H1 (cell line): Measurements from ENCODE around the gene SLC22A8. TPM values are rescaled to one million over a fixed set of nuclear protein-coding genes. Genes with fewer than 3 reads are reported as not detected.
A peak's percentile ranks its signal among the peaks of the same experiment; 100 is the strongest.

Experiments
- CTCF ChIA-PET: fragments of 300-600 bp; sonication (Branson Sonifier 250); formaldehyde crosslinking; loops from one replicate; lab custom pipeline; 2021; ENCODE audit not compliant: partially characterized antibody; lab: Charles Lee
- POLR2A ChIA-PET: fragments of 300-600 bp; sonication (Branson Sonifier 250); formaldehyde crosslinking; loops from one replicate; lab custom pipeline; 2021; ENCODE audit warnings: inconsistent platforms; ENCODE audit not compliant: partially characterized antibody; lab: Charles Lee
- DNase-seq, 2 experiments: peaks; one replicate each; pipeline versions ENCODE4 v3.0.0 to v3.0.0-alpha.2; 2010 to 2022; ENCODE audit warnings: low spot score in 2 of 2, low read depth in 1 of 2, mixed read lengths in 1 of 2
- FAIRE-seq: peaks from 2 replicates; lab custom pipeline; 2011; peaks lifted over from hg19 to GRCh38; lab: Jason Lieb, UNC
- H2AFZ ChIP-seq: 2 replicates; pipeline ENCODE4 v1.8.1; 2012; ENCODE audit warnings: low read length, inconsistent platforms
- H2AK5ac ChIP-seq: 2 replicates; pipeline ENCODE4 v1.6.1; 2013; ENCODE audit warnings: low read depth, low read length
- H2BK120ac ChIP-seq: replicated peaks from 2 replicates; pipeline ENCODE3; 2013; ENCODE audit warnings: low read depth, low read length, inconsistent platforms
- H2BK12ac ChIP-seq: 2 replicates; pipeline ENCODE4 v1.6.1; 2013; ENCODE audit warnings: low read depth, low read length
- H2BK15ac ChIP-seq: 2 replicates; pipeline ENCODE4 v1.6.1; 2013; ENCODE audit warnings: low read length
- H2BK20ac ChIP-seq: 2 replicates; pipeline ENCODE4 v1.6.1; 2013; ENCODE audit warnings: low read length
- H2BK5ac ChIP-seq: 2 replicates; pipeline ENCODE4 v1.6.1; 2013; ENCODE audit warnings: low read depth, low read length
- H3K14ac ChIP-seq: 2 replicates; pipeline ENCODE4 v1.6.1; 2013; ENCODE audit warnings: inconsistent platforms; ENCODE audit not compliant: insufficient read length
- H3K18ac ChIP-seq: 2 replicates; pipeline ENCODE4 v1.6.1; 2013; ENCODE audit warnings: low read length; ENCODE audit errors: extremely low read depth
- H3K23ac ChIP-seq: 2 replicates; pipeline ENCODE4 v1.6.1; 2013; ENCODE audit warnings: inconsistent platforms; ENCODE audit not compliant: insufficient read length
- H3K23me2 ChIP-seq: 2 replicates; pipeline ENCODE4 v1.6.1; 2013; ENCODE audit warnings: low read depth, low read length
- H3K27ac ChIP-seq: 2 replicates; pipeline ENCODE4 v1.6.1; 2011; ENCODE audit warnings: low read depth, low read length, inconsistent platforms
- H3K27me3 ChIP-seq, 4 experiments: replicated peaks in 1 of 4; 1 replicate in 1 of 4; 2 replicates in 3 of 4; pipeline versions ENCODE4 v1.6.1 to v1.8.1; 2011 to 2013; ENCODE audit warnings: low read length in 3 of 4, mild to moderate bottlenecking in 3 of 4, inconsistent platforms in 2 of 4, mixed read lengths in 2 of 4, moderate library complexity in 1 of 4; ENCODE audit not compliant: control insufficient read depth in 3 of 4, insufficient read depth in 3 of 4; ENCODE audit errors: extremely low read depth in 1 of 4
- H3K36me3 ChIP-seq, 4 experiments: 2 replicates each; pipeline versions ENCODE4 v1.6.1 to v1.8.1; 2011 to 2013; ENCODE audit warnings: mild to moderate bottlenecking in 4 of 4, low read length in 3 of 4, moderate library complexity in 2 of 4, control low read depth in 1 of 4, inconsistent platforms in 1 of 4; ENCODE audit not compliant: insufficient read depth in 4 of 4, control insufficient read depth in 2 of 4
- H3K4ac ChIP-seq: replicated peaks from 2 replicates; pipeline ENCODE3; 2013; ENCODE audit warnings: low read length, low read depth, mixed read lengths, inconsistent platforms; ENCODE audit not compliant: insufficient read length
- H3K4me1 ChIP-seq, 4 experiments: replicated peaks in 1 of 4; 1 replicate in 1 of 4; 2 replicates in 3 of 4; pipeline versions ENCODE4 v1.6.1 to v1.8.1; 2011 to 2013; ENCODE audit warnings: low read length in 3 of 4, inconsistent platforms in 2 of 4, mixed read lengths in 1 of 4; ENCODE audit not compliant: insufficient read depth in 4 of 4, control insufficient read depth in 3 of 4
- H3K4me2 ChIP-seq, 2 experiments: 2 replicates each; pipeline versions ENCODE4 v1.6.1 to v1.8.1; 2011 to 2013; ENCODE audit warnings: low read depth in 2 of 2, low read length in 2 of 2, control low read depth in 1 of 2, inconsistent platforms in 1 of 2, mild to moderate bottlenecking in 1 of 2; ENCODE audit not compliant: insufficient read depth in 1 of 2
- H3K4me3 ChIP-seq, 4 experiments: fragments of 200-600, 300-600 bp in 1 of 4; sonication (generic), shearing (Covaris generic), sonication (Bioruptor Twin) in 1 of 4; 2 replicates each; pipeline versions ENCODE4 v1.5.1 to v1.8.1; 2011 to 2016; ENCODE audit warnings: low read length in 4 of 4, low read depth in 3 of 4, control low read depth in 2 of 4, inconsistent platforms in 2 of 4, mild to moderate bottlenecking in 2 of 4, mixed read lengths in 1 of 4, moderate library complexity in 1 of 4; ENCODE audit not compliant: insufficient read depth in 2 of 4; ENCODE audit errors: extremely low read depth in 1 of 4
- H3K56ac ChIP-seq: replicated peaks from 2 replicates; pipeline ENCODE3; 2013; ENCODE audit warnings: low read depth, mild to moderate bottlenecking, mixed read lengths, low read length, inconsistent platforms; ENCODE audit not compliant: insufficient read length
- H3K79me1 ChIP-seq: 2 replicates; pipeline ENCODE4 v1.6.1; 2013; ENCODE audit warnings: low read depth, low read length, control low read depth
- H3K79me2 ChIP-seq, 2 experiments: 2 replicates each; pipeline versions ENCODE4 v1.6.1 to v1.8.1; 2012 to 2013; ENCODE audit warnings: low read length in 2 of 2, mild to moderate bottlenecking in 2 of 2, inconsistent platforms in 1 of 2; ENCODE audit not compliant: insufficient read depth in 2 of 2, control insufficient read depth in 1 of 2
- H3K9ac ChIP-seq, 4 experiments: replicated peaks in 1 of 4; 1 replicate in 1 of 4; 2 replicates in 3 of 4; pipeline versions ENCODE4 v1.6.1 to v1.8.1; 2011 to 2013; ENCODE audit warnings: low read depth in 3 of 4, low read length in 3 of 4, control low read depth in 2 of 4, mild to moderate bottlenecking in 2 of 4, moderate library complexity in 2 of 4, inconsistent platforms in 1 of 4; ENCODE audit errors: extremely low read depth in 1 of 4
- H3K9me3 ChIP-seq, 2 experiments: 2 replicates each; pipeline versions ENCODE4 v1.6.1 to v1.8.1; 2012 to 2013; ENCODE audit warnings: mild to moderate bottlenecking in 2 of 2, moderate library complexity in 2 of 2, control low read depth in 1 of 2, inconsistent platforms in 1 of 2, low read depth in 1 of 2, low read length in 1 of 2, mixed read lengths in 1 of 2; ENCODE audit not compliant: insufficient read depth in 2 of 2
- H4K20me1 ChIP-seq, 2 experiments: replicated peaks in 1 of 2; 2 replicates each; pipeline versions ENCODE3 to v1.8.1; 2011 to 2013; ENCODE audit warnings: inconsistent platforms in 2 of 2, low read length in 2 of 2, mild to moderate bottlenecking in 1 of 2; ENCODE audit not compliant: insufficient read depth in 2 of 2, control insufficient read depth in 1 of 2
- H4K5ac ChIP-seq: 2 replicates; pipeline ENCODE4 v1.6.1; 2013; ENCODE audit warnings: low read length, low read depth, mixed read lengths, inconsistent platforms; ENCODE audit not compliant: insufficient read length
- H4K8ac ChIP-seq: 2 replicates; pipeline ENCODE4 v1.8.0; 2013; ENCODE audit warnings: mild to moderate bottlenecking, moderate library complexity, low read length, inconsistent platforms; ENCODE audit not compliant: insufficient read depth; ENCODE audit errors: extremely low read depth
- H4K91ac ChIP-seq: replicated peaks from 2 replicates; pipeline ENCODE3; 2013; ENCODE audit warnings: low read length, mixed read lengths, inconsistent platforms; ENCODE audit not compliant: insufficient read length
- EGR1 ChIP-seq: IDR thresholded peaks from 2 replicates; pipeline ENCODE4 v1.6.1; 2011; ENCODE audit warnings: low read depth, low read length, borderline replicate concordance
- HDAC2 ChIP-seq, 2 experiments: fragments of 300-600 bp in 1 of 2; sonication (generic) in 1 of 2; IDR thresholded peaks; 2 replicates each; pipeline ENCODE4 v1.6.1; 2011 to 2012; ENCODE audit warnings: low read depth in 2 of 2, low read length in 2 of 2, mild to moderate bottlenecking in 2 of 2, moderate library complexity in 2 of 2, borderline replicate concordance in 1 of 2, inconsistent platforms in 1 of 2
- JUND ChIP-seq: IDR thresholded peaks from 2 replicates; pipeline ENCODE4 v1.6.1; 2011; ENCODE audit warnings: mild to moderate bottlenecking, improper control_type of control experiment, low read length
- NANOG ChIP-seq: IDR thresholded peaks from 2 replicates; pipeline ENCODE4 v1.6.1; 2011; ENCODE audit warnings: low read length, low read depth, mild to moderate bottlenecking, inconsistent platforms; ENCODE audit not compliant: insufficient read depth, poor library complexity, severe bottlenecking
- SAP30 ChIP-seq: fragments of 300-600 bp; sonication (generic); IDR thresholded peaks from 2 replicates; pipeline ENCODE4 v1.7.1; 2012; ENCODE audit warnings: low read length, moderate library complexity, mild to moderate bottlenecking, inconsistent platforms; ENCODE audit not compliant: insufficient read depth, insufficient replicate concordance
- YY1 ChIP-seq: IDR thresholded peaks from 2 replicates; pipeline ENCODE4 v1.6.1; 2011; ENCODE audit warnings: low read depth, mild to moderate bottlenecking, low read length
- ZNF274 ChIP-seq: IDR thresholded peaks from 2 replicates; pipeline ENCODE4 v1.7.0; 2012; ENCODE audit warnings: low read length, borderline replicate concordance; ENCODE audit errors: extremely low read depth
- WGBS, 2 experiments: shearing (Covaris generic) in 1 of 2; methylation state at CpG; one replicate each; pipeline versions ENCODE4 v1.1.6 to v1.1.7; 2013 to 2015; ENCODE audit warnings: low lambda C conversion rate in 2 of 2, mixed read lengths in 2 of 2, inconsistent platforms in 1 of 2, low coverage in 1 of 2, missing lambda C conversion rate in 1 of 2; ENCODE audit not compliant: insufficient replicate concordance in 2 of 2, insufficient coverage in 1 of 2, insufficient read length in 1 of 2; ENCODE audit errors: extremely low coverage in 1 of 2, missing lambda C conversion rate in 1 of 2; 5-methylcytosine and 5-hydroxymethylcytosine counted together
- polyA plus RNA-seq, 7 experiments: library from polyadenylated mRNA; depleted of rRNA in 3 of 7; stranded (reverse) in 5 of 7; unstranded in 2 of 7; fragments of >200 nt in 5 of 7; fragments of 200-250 nt in 2 of 7; gene quantifications; 1 replicate in 5 of 7; 2 replicates in 1 of 7; 4 replicates in 1 of 7; pipeline versions ENCODE4 v1.2.1 to v1.2.3, GENCODE V29; 2011 to 2013; ENCODE audit warnings: missing spikeins in 2 of 7, mixed read lengths in 2 of 7
- total RNA-seq: library from RNA; stranded (reverse); fragmentation: NEBNext Ultra II Directional; extraction: Animal tissue kit (Norgen Biotek cat#: 25700); gene quantifications from 2 replicates; pipeline ENCODE4 v1.2.1, GENCODE V29; 2021
- TF ChIP-seq, protein P1 (sequence below): IDR thresholded peaks from 2 replicates; pipeline ENCODE4 v1.6.1; 2012; ENCODE audit warnings: low read length, inconsistent platforms

Gene SLC22A8
- total and polyA plus RNA-seq, 2 of the 8 experiments (the other 6 are each of a cell fraction or from before 2014, with no cell fraction given): not detected

DNA sequence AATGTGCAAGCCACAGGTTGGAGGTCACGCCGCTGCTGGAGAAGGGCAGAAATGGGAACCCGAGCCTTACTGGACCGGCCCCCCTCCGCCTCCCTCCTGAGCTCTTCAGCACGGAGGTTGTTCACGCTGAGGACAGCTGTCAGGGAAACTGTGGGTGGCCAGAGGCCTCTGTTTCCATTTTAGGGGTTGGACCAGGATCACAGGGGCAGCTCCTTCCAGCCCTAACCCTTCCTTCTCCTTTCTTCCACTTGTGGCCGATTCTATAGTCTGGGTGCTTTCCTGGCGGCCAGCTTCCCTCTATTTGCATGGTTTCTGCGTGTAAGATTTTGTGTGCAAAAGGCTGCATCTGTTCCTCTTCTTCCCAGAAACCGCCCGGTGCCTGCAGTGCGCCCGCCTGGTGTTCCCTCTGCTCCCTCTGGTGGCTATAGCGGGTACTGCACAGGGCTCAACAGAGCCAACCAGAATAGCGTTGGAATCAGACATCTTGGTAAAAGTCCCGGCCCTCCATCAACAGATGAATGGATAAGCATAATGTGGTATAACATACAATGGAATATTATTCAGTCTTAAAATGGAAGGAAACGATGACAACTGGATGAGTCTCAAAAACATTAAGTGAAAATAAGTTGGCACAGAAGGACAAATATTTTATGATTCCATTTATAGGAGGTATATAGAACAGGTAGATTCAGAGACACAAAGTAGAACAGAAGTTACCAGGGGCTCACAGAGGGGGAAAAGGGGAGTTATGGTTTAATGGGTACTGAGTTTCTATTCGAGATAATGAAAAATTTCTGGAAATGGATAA, 8.4 kb upstream of the SLC22A8 start:
- H3K23me2 ChIP-seq: peaks cover 2% of the 10 kb centered on the region; the same call in 1 of the 2 replicates
- no peak overlapping the region for H3K27ac ChIP-seq
- H2BK120ac ChIP-seq: no peak overlapping the region
- CTCF ChIA-PET: interaction anchor here (0.8 to 8.6 kb wide), 30 partner anchors 9 to 715 kb away, joined by 3 to 435 read pairs (median 4); partner anchors contain the start of genes CHRM1 and SLC22A8
- no peak overlapping the region for H3K9ac ChIP-seq
- 33% methylated on average over 19 of the region's 19 CpGs; no CpG with 5 or more reads in 1 of the 2 experiments for WGBS, 2 experiments
- H3K79me1 ChIP-seq: no peaks in the 10 kb centered on the region
- DNase-seq: peak; percentile 29 to 97
- H4K20me1 ChIP-seq: no peaks in the 10 kb centered on the region
- no peak overlapping the region; a peak in 1 of 4 replicates for H3K4me2 ChIP-seq
- no peak overlapping the region for H2AK5ac ChIP-seq
- H3K56ac ChIP-seq: no peak overlapping the region
- H3K79me2 ChIP-seq: no peaks in the 10 kb centered on the region
- H3K14ac ChIP-seq: no peak overlapping the region
- H3K4me1 ChIP-seq: peaks cover 0 to 7% (median 4%) of the 10 kb centered on the region in 4 experiments; a peak in 5 of 7 replicates
- no peak overlapping the region for H2BK12ac ChIP-seq
- H3K27me3 ChIP-seq: peaks cover 0 to 4% (median 2%) of the 10 kb centered on the region in 4 experiments; a peak in 3 of 7 replicates
- no peak overlapping the region for H2BK15ac ChIP-seq
- peak; percentile 70 for FAIRE-seq
- no peak overlapping the region for H4K91ac ChIP-seq
- H2AFZ ChIP-seq: 0 out of 2 replicates have a peak overlapping the region, but pooled peaks have one; percentile 11
- POLR2A ChIA-PET: interaction anchor here (0.8 to 2.3 kb wide), 8 partner anchors 9 to 238 kb away, joined by 3 to 15 read pairs (median 3); no protein-coding TSS in a partner anchor
- H3K9me3 ChIP-seq: no peaks in the 10 kb centered on the region; a peak in 1 of 4 replicates
- no peak overlapping the region for H2BK5ac ChIP-seq
- no peak overlapping the region for H2BK20ac ChIP-seq
- no peak overlapping the region for H3K4me3 ChIP-seq
- H3K36me3 ChIP-seq: no peaks in the 10 kb centered on the region
- H3K18ac ChIP-seq: no peak overlapping the region
- H4K8ac ChIP-seq: no peak overlapping the region; the same call in 1 of the 2 replicates
- no peak overlapping the region for H4K5ac ChIP-seq
- H3K23ac ChIP-seq: no peak overlapping the region
- no peak overlapping the region for H3K4ac ChIP-seq
- no peak for TF ChIP-seq JUND
- no peak for TF ChIP-seq NANOG
- no peak for TF ChIP-seq SAP30
- no peak for TF ChIP-seq HDAC2 (IDR thresholded peaks at IDR 0.05; ENCODE audit: borderline replicate concordance in 1 of 2, low read depth in 2 of 2, low read length in 2 of 2)
- TF ChIP-seq, protein P1, sequence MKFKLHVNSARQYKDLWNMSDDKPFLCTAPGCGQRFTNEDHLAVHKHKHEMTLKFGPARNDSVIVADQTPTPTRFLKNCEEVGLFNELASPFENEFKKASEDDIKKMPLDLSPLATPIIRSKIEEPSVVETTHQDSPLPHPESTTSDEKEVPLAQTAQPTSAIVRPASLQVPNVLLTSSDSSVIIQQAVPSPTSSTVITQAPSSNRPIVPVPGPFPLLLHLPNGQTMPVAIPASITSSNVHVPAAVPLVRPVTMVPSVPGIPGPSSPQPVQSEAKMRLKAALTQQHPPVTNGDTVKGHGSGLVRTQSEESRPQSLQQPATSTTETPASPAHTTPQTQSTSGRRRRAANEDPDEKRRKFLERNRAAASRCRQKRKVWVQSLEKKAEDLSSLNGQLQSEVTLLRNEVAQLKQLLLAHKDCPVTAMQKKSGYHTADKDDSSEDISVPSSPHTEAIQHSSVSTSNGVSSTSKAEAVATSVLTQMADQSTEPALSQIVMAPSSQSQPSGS: peak; percentile 33; the same call in 1 of the 2 replicates
- no peak for TF ChIP-seq ZNF274
- peak; percentile 80 for TF ChIP-seq YY1
- no peak for TF ChIP-seq EGR1
